GM18526 (cell line): ENCODE data around the gene INPP4B.

Experiments
- POLR2A ChIP-seq: IDR thresholded peaks from 3 replicates; pipeline ENCODE4 v1.6.1; 2011; ENCODE audit not compliant: insufficient read length; ENCODE audit errors: extremely low read depth

Gene INPP4B

DNA sequence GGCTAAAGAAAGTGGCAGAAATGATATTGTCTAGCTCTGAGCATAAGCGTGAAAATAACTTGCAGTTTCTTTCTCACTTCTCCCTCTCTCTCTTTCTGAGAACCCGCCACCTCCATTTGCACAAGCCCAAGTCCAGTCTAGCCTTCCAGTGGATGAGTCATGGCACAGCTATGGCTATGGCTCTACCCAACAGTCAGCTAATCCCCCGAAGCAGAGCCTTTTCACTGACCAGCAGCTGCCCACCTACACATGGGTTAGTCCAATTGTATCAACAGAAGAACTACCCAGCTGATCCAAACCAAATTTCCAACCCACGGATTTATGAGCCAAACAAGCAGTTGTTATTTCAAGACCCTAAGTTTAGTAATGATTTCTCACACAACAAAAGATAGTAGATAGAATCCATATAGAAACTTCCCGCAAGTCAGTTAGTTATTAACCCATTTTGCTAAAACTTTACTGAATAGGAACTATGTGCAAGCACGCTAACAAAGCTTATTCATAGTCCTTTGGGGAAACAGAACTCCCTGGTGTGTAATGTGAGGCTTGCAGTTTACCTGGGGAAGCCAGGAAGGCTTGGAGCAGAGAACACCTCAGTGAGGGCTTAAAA is 282.3 kb downstream of the INPP4B start:
- no peak for TF ChIP-seq POLR2A

DNA sequence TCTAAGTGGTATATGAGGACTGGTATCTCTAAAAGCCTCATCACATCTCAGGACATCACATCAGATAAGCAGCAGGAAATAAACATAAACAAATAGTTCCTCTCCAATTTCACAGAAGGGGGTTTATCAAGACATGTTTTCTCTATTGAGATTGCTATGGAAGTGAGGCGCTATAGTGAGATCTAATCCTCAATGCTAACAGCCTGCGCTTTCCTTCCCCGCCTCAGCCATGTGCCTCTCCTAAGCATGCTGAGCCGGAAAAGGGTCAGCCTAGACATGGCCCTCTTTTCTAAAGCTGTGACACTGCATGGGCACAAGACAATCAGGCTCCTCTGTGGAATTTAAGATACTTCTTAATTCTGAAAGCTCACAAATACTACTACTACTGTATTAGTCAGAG is 286.1 kb downstream of the INPP4B start:
- no peak for TF ChIP-seq POLR2A

DNA sequence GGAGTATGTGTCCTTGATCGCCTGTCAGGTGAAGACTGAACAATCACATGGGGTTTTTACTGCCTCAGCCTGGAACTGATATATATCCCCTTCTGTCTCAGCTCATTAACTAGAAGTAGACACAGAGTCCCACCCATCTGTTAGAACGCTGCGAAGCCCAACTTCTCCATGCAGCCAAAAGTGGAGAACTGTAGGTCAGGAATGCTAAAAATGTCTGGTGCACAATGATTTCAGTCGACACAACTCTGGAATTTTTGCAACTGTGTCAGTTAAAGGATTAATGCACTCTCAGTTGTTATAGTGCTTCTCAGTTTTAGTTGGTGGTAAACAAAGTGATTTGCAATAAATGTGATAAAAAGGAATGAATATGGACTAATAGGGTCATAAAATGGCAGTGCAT is 287.2 kb downstream of the INPP4B start:
- no peak for TF ChIP-seq POLR2A

DNA sequence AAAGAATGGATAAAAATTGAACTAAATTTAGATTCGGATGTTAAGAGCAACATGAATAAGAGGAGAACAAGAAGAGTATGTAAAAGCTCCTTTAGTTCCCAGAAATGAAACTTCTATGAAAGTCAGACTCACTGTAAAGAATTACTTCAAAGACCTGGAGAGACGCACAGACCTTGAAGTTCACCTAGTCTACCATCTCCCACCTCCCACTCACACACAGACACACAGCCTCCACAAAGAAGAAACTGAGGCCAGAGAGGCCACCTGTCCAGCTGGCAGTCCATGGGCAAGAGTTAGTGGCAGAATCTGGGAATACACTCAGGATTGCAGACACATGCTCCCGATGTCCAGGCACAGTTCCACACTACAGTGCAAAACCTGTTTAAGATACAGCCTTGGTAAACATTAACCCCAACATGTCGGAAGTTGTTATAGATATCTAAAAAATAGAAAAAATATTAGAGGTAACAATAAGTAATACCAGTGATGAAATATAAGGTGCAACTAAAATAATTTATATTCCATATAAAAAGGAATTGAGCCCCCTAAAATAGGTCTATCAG is 288.8 kb downstream of the INPP4B start:
- TF ChIP-seq POLR2A, result no peak

DNA sequence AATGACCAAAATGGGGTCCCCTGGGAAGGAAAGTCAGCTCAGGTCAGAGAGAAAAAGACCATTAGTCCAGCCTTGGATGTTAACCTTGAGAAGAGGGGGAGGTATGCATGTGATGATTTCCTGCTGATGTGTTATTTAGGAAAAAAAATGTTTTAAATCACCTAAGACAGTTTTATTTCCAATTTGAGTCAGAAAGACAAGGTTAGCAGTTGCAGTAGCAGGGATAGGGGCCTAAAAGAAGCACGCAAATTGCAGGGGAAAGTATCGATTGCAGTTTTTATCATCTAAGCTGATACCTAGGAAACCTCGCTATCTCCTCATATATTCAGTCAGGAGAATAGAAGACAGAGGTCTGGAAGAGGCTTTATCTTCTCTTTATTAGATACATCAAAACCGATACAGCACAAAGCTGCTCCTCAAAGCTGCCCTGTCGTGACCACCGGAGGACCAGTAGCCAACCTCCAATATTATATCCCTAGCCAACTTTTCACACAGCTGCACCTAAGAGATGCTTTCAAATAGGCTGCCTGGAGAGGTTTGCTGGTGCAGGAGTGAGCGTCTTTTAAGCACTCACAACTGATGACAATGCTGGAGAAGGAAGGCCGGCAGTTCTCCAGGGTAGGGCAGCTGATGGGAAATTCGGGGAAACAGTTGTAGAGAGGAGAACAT is 289.4 kb downstream of the INPP4B start:
- TF ChIP-seq POLR2A, result no peak

DNA sequence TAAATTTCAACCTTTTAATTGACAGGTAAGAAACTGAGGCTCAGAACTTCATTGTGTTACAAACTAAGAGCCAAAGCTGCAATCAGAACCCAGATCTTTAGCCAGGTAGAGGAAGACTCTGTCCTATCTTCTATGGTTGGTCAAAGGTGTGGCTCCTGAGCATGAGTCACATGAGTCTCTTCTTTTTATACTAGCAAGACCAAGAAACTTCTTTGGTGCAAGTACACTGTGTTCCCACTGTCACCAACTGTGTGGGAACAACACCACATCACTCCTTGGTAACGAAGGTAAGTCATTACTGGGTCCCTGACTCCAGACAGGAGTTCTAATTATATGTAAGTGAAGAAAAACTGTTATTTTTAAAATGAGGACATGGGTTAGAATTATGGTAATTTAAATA is 290.1 kb downstream of the INPP4B start:
- no peak for TF ChIP-seq POLR2A

DNA sequence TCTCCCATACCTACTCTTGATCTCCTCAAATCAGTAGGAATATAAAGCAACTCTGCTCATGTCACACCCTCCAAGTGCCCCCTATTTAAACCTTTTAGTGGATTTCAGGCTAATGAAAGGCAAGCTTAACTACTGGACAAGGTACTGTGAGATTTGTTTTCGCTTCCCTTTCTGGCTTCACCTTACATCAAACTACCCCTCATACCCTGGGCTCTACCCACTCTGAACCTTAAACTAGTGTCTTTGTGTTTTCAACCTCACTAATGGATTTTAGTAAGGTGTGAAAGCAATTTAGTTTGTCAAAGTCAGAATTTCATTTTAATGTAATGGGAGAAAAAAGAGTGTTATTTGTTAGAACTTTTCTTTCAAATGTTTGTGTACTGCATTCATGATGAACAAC is 291.7 kb downstream of the INPP4B start:
- TF ChIP-seq POLR2A, result no peak

DNA sequence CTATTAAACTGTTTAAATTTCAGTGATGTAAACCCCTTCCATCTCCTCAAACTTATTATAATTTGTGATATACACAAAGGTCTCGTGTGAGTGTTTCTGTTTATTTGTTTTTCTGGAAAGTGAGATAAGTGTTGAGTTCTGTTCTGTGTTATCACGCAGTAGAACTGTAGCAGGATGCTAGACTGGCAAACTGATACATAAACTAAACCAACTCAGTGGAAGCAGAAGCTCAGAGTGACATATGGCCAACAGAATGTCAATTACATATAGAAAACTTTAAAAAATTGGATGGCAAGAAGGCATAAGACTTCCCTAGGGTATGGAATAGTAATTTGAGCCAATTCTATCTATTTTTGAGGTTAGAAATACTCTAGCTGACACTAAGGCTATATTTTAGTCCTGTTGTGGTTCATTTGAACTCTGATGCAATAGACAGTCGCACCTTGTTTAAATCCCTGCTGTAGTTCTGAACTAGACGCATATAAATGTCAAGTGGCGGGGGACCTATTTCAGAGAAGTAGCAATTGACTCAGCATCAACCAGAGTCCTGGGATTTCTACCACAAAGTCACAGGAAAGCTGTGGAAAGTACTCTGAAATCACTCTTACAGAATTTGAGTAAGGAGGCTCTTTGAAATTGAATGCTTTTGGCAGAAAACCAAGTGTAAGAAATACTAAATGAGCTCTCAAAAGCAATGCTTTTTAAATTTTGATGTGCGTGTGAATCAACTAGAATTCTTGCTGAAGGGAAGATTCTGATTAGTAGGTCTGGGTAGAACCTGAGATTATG is 294.4 kb downstream of the INPP4B start:
- no peak for TF ChIP-seq POLR2A

DNA sequence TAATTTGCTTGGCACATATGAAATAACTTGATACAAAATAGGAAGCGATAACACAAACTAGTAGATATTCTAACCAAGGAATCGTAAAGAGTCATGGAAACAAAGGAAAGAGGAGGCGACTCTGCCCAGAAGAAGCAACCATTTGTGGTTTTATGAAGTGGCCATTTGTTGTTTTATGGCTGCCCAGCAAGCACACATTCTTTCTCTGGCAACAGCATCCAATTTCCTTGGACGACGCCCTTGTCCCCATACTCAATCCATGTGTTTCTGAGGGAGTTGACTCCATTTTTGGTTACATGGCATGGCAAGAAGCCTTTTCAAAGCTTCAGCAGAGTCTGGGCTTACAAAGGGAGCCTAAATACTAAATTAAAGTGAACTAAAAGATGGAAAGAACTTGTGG is 295.1 kb downstream of the INPP4B start:
- TF ChIP-seq POLR2A, result no peak

DNA sequence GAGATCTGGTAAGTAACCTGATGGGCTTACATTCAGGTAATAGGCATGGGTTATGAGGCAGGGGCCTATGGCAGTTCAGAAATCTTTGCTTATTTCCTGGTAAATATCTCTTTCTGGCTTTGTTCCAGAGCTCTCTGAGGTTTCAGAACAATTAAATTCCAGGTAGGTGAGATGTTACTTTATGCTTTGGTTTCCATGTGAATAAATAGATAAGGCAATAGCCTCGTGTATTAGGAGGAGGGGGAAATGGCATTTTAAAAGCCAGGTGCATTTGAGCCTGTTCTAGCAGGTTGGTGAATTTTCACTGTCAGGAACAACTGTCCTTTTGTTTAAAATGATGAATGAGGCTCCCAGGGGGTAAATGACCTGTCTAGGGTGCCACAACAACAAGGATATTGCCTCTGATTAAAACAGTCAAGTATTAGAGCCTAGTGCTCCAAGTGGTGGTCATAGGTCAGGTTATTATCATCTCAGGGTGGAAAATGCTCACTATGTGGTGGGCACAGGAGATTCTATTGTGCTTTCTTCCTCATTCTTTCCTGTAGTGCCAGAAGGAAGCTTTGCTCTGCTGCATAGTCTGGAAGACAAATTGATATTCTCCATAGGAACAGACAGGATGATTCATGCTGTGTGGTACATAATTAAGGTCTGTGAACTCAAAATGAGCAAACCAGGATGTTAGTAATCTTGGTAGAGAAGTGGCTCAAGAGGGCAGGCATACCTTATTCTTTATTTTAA is 296.2 kb downstream of the INPP4B start:
- no peak for TF ChIP-seq POLR2A

DNA sequence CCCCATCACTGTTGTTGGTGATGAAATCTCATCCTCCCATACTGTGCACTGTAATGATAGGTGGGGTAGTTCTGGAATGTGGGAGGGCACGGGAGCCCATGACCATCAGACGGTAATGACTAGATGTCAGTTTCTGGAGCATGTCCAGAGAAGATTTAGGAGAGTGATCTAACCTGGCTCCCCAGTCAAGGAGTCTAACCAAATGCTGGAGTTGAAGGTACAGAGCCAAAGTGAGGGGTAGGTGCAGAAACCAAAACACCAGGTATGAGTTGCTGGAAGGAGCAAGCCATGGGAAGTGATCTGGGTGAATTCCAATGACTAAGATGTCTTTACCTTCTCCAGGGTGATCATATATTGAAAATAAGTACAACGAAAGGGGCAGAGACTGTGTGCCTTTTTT is 296.9 kb downstream of the INPP4B start:
- TF ChIP-seq POLR2A, result no peak

DNA sequence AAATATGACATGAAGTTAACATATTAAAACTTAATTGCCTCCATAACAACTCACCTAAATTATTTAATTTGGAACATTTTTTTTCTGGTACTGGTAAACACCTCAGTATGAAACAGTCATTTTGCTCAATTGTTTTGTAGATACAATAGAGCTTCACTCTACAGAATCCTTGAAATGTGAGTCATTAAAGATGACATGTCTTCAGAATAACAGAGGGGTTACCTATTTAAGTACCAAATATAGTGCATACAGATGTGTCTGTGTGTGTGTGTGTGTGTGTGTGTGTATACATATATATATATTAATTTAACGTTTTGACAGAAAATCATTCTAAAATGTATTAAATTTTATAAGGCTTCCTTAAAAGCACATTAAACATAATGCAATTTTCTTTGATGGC is 297.6 kb downstream of the INPP4B start:
- no peak for TF ChIP-seq POLR2A

DNA sequence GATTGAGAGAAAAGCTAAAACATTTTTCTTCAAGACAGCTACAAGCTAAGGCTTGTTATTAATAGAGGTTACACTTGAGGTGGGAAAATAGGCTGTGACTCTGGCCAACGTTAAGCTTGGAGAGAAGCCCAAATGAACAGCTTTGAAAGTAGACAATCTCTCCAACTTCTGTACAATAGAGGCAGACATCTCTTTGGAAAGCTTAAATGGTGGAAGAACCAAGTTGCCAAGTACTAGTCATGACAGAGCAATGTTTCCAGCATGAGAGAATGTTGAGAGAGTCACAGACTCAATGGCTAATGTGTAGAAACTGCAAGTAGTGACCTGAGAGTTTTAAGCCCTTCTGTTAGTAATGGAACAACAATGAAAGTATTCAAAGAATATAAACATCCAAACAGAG is 298.1 kb downstream of the INPP4B start:
- TF ChIP-seq POLR2A, result no peak

DNA sequence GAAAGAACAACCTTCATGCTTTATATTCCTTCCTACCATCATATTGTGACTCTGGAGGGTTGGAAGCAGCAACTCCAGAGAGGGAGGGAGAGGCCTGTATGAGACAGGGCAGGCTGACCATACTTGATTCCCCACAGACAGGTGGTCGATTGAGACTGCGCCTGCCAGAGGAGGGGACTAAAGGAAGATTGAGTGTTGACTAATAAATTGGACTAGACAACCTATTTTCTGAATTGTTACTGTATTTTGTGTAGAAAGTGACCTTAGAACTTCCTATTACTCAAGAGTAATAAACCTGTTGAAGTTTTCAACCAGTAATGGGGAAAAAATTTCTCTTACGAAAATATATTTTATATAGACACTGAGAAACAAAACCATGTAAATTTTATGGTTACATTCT is 301.5 kb downstream of the INPP4B start:
- TF ChIP-seq POLR2A, result no peak

DNA sequence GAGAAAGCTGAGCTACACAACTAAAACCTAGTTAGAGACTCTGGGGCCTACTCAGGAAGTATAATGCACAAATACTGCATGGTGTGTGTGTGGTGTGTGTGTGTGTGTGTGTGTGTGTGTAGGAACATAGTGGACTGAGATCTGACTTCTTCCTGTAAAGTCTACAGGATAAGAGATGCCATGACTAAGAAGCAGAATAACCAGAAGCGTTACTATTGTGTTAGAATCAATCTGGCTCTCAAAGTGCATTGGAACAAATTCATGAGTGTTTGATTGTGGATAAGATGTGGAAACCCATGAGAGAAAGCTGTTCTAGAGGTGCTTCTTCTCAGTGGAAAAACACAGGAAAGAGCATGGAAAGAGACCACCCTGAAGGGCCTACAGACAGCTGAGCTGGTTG is 302.1 kb downstream of the INPP4B start:
- TF ChIP-seq POLR2A, result no peak

DNA sequence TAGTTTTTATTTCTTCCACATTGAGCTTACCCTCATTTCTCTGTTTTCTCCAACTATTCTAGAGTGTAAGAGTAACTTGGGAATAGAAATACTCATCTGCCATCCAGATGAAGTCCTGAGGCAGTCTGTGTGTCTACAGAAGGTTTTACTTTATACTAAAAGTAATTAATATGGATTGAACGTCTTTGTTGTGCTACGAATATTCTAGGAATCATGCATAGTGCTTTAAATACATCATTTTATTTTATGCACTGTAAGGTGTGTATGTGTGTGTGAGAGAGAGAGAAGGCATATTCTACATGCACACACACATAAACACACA is 305.7 kb downstream of the INPP4B start:
- TF ChIP-seq POLR2A, result no peak

DNA sequence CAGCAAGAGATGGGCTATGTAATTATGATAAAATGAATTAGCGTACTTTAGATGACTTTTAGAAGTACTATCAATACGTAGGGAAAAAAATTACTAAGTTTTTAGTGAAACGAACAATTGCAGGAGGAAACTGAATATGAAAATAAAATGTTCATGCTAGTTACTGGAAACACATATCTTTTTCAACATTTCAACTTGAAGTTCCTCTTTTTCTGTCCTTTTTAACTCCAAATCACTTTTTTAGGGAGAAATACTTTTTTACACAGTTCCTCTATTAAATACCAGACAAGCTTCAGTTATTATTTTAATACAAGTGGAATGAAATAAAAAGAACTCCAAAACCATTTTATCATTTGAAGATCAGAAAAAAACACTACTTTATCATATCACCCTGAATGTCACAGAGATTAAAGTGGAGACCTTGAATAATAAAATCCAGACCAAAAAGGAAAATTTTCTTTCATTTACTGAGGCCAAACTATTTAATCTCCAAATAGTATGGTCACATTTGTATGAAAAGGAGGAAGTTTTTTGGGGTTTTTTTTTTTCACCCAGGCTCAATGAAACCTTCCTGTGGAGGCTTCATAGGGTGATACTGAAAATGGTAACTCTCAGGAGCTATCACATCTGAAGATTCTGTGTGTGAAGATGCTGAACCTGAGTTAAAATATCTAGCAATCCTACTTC is 306.2 kb downstream of the INPP4B start:
- no peak for TF ChIP-seq POLR2A
